Transverse colon (tissue), 4 donors: ENCODE data around the gene TARS3. TPM values are rescaled to one million over a fixed set of nuclear protein-coding genes. Genes with fewer than 3 reads are reported as not detected.

Experiments
- DNase-seq: peaks from one replicate; pipeline ENCODE4 v3.0.0-alpha.2; 2019
- H3K27ac ChIP-seq, 4 donors: fragments of 200-600 bp; sonication (generic); 2 replicates each; pipeline ENCODE4 v1.5.1; 2016 to 2018; ENCODE audit warnings: inconsistent platforms in 4 of 4
- H3K27me3 ChIP-seq: fragments of 200-600 bp; sonication (generic); 2 replicates; pipeline ENCODE4 v1.5.1; 2017; ENCODE audit warnings: inconsistent platforms
- H3K36me3 ChIP-seq, 4 donors: fragments of 200-600 bp; sonication (generic); 2 replicates each; pipeline ENCODE4 v1.5.1; 2017 to 2019; ENCODE audit warnings: inconsistent platforms in 4 of 4
- H3K4me1 ChIP-seq, 4 donors: fragments of 200-600 bp; sonication (generic); 2 replicates each; pipeline ENCODE4 v1.5.1; 2017 to 2020; ENCODE audit warnings: inconsistent platforms in 4 of 4
- H3K4me3 ChIP-seq, 4 donors: fragments of 200-600 bp; sonication (generic); 1 replicate in 1 of 4; 2 replicates in 3 of 4; pipeline versions ENCODE4 v1.5.1 to v1.6.1; 2017 to 2019; ENCODE audit warnings: inconsistent platforms in 4 of 4
- H3K9me3 ChIP-seq, 2 donors: fragments of 200-600 bp; sonication (generic); 2 replicates each; pipeline ENCODE4 v1.5.1; 2017 to 2019; ENCODE audit warnings: inconsistent platforms in 2 of 2
- CTCF ChIP-seq, 5 experiments: fragments of 200-600 bp in 3 of 5; fragments of 450-650 bp in 2 of 5; sonication (generic) in 3 of 5; IDR thresholded peaks; 1 replicate in 2 of 5; 2 replicates in 3 of 5; pipeline ENCODE4 v1.5.1; 2016 to 2017; ENCODE audit warnings: antibody characterized with exemption in 5 of 5, inconsistent platforms in 3 of 5, mild to moderate bottlenecking in 2 of 5, moderate library complexity in 1 of 5
- EP300 ChIP-seq: sonication (generic); formaldehyde crosslinking; IDR thresholded peaks from one replicate; pipeline ENCODE4 v1.6.1; 2017; ENCODE audit warnings: antibody characterized with exemption, low read depth
- POLR2A ChIP-seq: fragments of 450-650 bp; IDR thresholded peaks from one replicate; pipeline ENCODE4 v1.6.1; 2016; ENCODE audit warnings: antibody characterized with exemption, mild to moderate bottlenecking, moderate library complexity
- POLR2AphosphoS5 ChIP-seq, 3 donors: sonication (generic); formaldehyde crosslinking; IDR thresholded peaks; one replicate each; pipeline ENCODE4 v1.6.1; 2016; ENCODE audit warnings: antibody characterized with exemption in 3 of 3
- WGBS, 2 donors: methylation state at CpG; one replicate each; pipeline ENCODE4 v1.1.5; 2018; ENCODE audit warnings: low coverage in 1 of 2; 5-methylcytosine and 5-hydroxymethylcytosine counted together
- in situ Hi-C, 4 donors: fragments of 200-750 bp; cut with MboI; loops; one replicate each; pipeline versions ENCODE4 v1.15.0 to v1.15.1; 2017; ENCODE audit warnings: low sequenced_read_pairs in 3 of 4, low pct_ligation_motif_present in 1 of 4, low pct_unique_long_range_greater_than_20kb in 1 of 4
- intact Hi-C: fragments of 100-400 bp; cut with DNase I; formaldehyde crosslinking; loops from one replicate; pipeline ENCODE4 v1.15.1; 2023; ENCODE audit warnings: low total_unique reads
- total RNA-seq, 4 donors: library from RNA; depleted of rRNA; stranded (reverse); fragments of >200 nt; gene quantifications; one replicate each; pipeline ENCODE4 v1.1.0, GENCODE V29; 2016

TARS3 gene
- total RNA-seq, 4 donors from 2014 or later: 11.7 to 55.7 (median 15.0) TPM

DNA sequence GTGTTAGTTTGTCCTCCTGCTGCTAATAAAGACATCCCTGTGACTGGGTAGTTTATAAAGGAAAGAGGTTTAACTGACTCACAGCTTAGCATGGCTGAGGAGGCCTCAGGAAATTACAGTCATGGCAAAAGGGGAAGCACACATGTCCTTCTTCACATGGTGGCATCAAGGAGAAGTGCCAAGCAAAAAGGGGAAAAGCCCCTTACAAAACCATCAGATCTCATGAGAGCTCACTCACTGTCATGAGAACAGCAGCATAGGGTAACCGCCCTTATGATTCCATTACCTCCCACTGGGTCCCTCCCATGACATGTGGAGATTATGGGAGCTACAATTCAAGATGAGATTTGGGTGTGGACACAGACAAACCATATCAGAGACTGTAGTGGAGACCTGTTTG lies 99.1 kb downstream of the TARS3 start:
- Histone ChIP-seq H3K4me1 (no peaks in the 10 kb centered on the region), H3K27me3 (no peaks in the 10 kb centered on the region), H3K36me3 (no peaks in the 10 kb centered on the region), H3K9me3 (no peaks in the 10 kb centered on the region), H3K4me3 (no peak overlapping the region), H3K27ac (no peak overlapping the region)
- 86% methylated on average over 1 of the region's 1 CpG; no CpG with 5 or more reads in 1 of the 2 donors for WGBS, 2 donors
- no peak for DNase-seq
- intact Hi-C loops: no loop called here
- in situ Hi-C loops: no loop called here
- TF ChIP-seq POLR2A: no peak
- no peak for TF ChIP-seq EP300
- TF ChIP-seq CTCF (IDR thresholded peaks at IDR 0.05): no peak
- no peak for TF ChIP-seq POLR2AphosphoS5 (IDR thresholded peaks at IDR 0.05)

- 92 to 96% methylated on average over 6 of the region's 6 CpGs for WGBS, 2 donors
- intact Hi-C loops (no loop called here), in situ Hi-C loops (no loop called here)
- DNase-seq: no peak
- TF ChIP-seq EP300 (no peak), CTCF (IDR thresholded peaks at IDR 0.05) (no peak), POLR2AphosphoS5 (IDR thresholded peaks at IDR 0.05) (no peak), POLR2A (no peak)
- no peaks in the 10 kb centered on the region for H3K9me3 ChIP-seq
- no peak overlapping the region for H3K4me3 ChIP-seq
- H3K4me1 ChIP-seq: no peaks in the 10 kb centered on the region
- H3K36me3 ChIP-seq: no peaks in the 10 kb centered on the region
- H3K27ac ChIP-seq: no peak overlapping the region
- H3K27me3 ChIP-seq: no peaks in the 10 kb centered on the region
These were observed 100.6 kb downstream of the TARS3 start for GRCh38 chr15:101623367-101624304.

GRCh38 chr15:101621961-101622360 lies 102.3 kb downstream of the TARS3 start:
- intact Hi-C loops: no loop called here

More at GRCh38 chr15:101621961-101622360, 102.3 kb downstream of the TARS3 start:
- H3K27me3 ChIP-seq: no peaks in the 10 kb centered on the region
- no peak overlapping the region for H3K27ac ChIP-seq
- WGBS, 2 donors: 85 to 89% methylated on average over 3 of the region's 3 CpGs
- no peaks in the 10 kb centered on the region for H3K9me3 ChIP-seq
- no peaks in the 10 kb centered on the region for H3K36me3 ChIP-seq
- H3K4me3 ChIP-seq: no peak overlapping the region
- TF ChIP-seq POLR2AphosphoS5 (IDR thresholded peaks at IDR 0.05) (no peak), EP300 (no peak), POLR2A (no peak), CTCF (IDR thresholded peaks at IDR 0.05) (no peak)
- DNase-seq: no peak
- H3K4me1 ChIP-seq: no peaks in the 10 kb centered on the region
- in situ Hi-C loops: no loop called here
